HG03558 (cell line): ENCODE results near the gene RFC5.
A peak's percentile ranks its signal among the peaks of the same experiment; 100 is the strongest.

ENCODE experiments used
- ATAC-seq: cut with Tn5 transposase; IDR thresholded peaks from one replicate; pipeline ENCODE4 v1.9.1; 2021; ENCODE audit warnings: moderate number of reproducible peaks; ENCODE audit not compliant: unreplicated experiment; ENCODE audit errors: extremely low read depth

Gene RFC5

GRCh38 chr12:118046430-118046829 lies 29.9 kb downstream of the RFC5 start:
- no peak for ATAC-seq

DNA sequence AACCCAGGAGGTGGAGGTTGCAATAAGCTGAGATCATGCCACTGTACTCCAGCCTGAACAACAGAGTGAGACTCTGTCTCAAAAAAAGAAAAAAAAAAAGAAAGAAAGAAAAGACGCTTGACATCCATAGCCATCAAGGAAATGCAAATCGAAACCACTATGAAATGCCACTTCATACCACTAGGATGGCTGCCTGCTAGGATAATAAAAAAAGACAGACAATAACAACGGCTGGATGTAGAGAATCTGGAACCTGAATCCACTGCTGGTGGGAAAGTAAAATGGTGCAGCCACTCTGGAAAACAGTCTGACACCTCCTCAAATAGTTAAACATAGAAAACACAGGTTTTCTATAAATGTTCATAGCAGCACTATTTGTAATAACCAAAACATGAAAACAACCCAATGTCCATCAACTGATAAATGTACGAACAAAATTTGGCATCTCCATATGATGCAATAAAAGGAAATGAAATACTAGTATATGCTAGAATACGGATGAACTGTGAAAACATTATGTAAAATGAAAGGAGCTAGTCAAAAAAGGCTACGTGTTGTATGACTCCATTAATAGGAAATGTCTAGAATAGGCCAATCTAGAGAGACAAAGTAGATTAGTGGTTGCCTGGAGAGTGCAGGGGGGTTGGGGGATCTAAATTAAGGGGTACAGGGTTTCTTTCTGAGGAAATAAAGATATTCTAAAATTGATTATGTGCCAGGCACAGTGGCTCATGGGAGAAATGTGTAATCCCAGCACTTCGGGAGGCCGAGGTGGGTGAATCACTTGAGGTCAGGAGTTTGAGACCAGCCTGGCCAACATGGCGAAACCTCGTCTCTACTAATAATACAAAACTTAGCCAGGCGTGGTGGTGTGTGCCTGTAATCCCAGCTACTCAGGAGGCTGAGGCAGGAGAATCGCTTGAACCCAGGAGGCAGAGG lies 34.7 kb downstream of the RFC5 start:
- no peak for ATAC-seq

GRCh38 chr12:118052324-118053070 lies 36.0 kb downstream of the RFC5 start:
- ATAC-seq = no peak

DNA sequence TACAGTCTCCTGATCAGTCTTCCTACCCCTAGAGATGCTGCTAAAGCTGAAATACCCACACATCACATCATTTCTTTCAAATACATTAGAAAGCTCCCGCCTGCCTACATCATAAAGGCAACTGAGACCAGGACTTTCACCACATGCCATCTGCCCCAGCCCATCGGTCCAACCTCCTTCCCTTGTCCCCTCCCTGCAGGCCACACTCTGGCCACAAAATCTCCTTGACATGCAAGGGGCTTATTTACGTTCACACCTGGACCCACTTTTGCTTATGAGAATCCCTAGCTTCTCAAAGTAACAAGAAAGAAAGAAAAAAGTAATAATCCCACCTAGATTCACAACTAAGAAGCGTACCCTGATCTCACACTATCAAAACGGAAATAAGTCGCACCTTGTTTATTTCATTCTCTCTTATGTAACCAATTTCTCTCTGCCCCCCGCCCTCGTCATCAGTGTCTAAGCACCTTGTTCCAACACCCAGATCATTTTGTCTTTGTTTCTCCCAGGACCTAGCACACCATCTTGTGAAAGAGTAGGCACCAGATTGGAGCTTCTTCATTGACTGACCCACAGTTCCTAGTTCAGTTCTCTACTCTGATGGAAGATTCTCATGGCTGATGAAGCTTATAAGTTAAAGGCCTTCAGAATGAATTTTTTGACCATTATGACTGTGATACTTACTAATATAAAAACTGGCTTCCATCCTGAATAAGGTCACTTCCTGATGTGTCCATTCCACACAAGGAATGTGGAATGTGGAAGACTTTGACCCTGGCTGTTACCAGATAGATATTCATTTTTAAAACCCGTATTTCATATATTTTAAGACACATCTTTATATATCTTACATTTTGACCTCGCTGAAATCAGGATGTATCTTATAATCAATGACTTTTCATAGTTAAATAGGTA lies 36.8 kb downstream of the RFC5 start:
- ATAC-seq = no peak

- ATAC-seq = no peak
Measured at GRCh38 chr12:118055144-118055557, 38.6 kb downstream of the RFC5 start.

GRCh38 chr12:118055865-118056773 lies 39.6 kb downstream of the RFC5 start:
- no peak for ATAC-seq

- ATAC-seq = no peak
Measured at GRCh38 chr12:118058227-118058626, 41.7 kb downstream of the RFC5 start.

DNA sequence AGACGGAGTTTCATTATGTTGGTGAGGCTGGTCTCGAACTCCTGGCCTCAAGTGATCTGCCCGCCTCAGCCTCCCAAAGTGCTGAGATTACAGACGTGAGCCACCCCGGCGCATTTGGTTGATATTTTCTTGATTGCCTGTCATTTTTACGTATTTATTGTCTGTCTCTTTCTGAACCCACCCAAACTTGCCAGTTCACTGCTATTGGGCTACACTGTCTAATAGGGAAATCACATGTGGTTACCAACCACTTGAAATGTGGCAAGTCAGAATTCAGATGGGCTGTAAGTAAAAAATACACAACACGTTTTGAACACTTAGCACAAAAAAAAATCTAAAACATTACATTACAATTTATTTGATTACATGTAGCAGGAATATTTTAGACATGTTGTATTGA lies 42.4 kb downstream of the RFC5 start:
- ATAC-seq = no peak

DNA sequence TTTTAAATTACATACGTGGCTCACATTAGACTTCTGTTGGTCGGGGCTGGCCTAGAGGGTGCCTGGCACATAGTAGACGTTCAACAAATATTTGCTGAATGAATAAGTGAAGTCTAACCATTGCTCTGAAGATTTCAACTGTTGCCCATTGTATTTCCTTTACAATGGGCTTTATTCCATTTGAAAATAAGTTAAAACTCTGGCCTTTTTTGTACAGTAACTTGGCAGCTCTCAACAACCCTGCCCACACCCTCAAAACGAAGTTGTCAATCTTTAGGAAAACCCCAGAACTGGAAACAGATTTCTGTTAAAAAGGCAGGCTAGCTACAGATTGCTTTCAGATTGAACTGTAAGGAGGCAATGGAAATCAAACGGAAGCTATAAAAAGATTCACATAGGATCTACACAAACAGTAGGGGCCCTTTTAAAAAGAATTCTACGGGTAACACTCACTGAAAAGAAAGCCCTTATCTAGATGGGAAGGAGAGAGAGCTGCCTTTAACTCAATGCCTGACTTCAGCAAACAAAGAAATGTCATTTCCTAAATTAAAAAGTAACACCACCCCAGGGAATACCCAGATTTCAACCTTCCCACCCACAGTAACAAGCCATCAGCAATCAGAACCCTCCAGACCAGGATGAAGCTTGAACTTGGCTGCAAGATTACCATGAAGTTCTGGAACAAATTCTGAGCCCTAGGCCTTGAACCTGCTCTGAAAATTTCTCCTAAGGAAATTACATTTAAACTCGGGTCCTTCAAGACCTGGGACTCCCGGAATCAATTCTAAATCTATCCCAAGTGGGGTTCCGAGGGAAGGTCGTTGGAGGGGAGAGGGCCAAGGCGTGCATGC lies 43.1 kb downstream of the RFC5 start:
- no peak for ATAC-seq

DNA sequence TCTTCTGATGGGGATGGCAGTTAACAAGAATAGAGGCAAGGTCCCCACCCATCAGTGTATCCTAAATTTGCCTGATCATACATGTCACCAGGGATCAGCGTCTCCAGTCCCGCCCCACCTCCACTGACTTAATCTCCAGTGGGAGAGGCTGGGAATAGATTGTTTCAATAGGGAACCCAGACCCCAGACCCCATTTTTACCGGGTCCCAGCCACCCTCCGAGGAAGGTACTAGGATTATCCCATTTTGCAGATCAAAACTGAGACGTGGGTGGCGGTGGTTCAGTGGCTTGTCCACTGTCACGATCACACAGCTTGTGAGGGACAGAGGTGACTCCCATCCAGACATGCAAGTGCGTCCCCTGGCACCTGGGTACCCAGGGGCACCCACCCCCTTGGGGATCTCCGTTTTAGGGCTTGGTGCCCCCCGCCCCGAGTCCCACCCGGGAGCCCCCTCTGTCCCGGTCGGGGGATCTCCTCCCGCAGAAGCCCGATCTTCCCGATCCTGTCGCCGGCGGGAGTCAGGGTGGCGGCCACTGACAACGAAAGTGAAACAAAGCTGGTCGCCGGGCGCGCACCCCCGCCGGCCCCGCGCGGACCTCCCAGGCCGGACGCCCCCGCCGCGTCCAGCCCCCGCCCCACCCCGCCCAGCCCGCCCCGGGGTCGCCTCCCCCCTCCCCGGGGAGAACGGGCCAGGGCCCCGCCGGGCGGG lies 44.0 kb downstream of the RFC5 start:
- no peak for ATAC-seq

GRCh38 chr12:118061011-118061872 lies 44.7 kb downstream of the RFC5 start, which contains the start of gene WSB2:
Gene WSB2, minus strand, starts transcription at chr12:118061179. Its CDS starts 131 bp downstream, at chr12:118061048.
- no peak for ATAC-seq

DNA sequence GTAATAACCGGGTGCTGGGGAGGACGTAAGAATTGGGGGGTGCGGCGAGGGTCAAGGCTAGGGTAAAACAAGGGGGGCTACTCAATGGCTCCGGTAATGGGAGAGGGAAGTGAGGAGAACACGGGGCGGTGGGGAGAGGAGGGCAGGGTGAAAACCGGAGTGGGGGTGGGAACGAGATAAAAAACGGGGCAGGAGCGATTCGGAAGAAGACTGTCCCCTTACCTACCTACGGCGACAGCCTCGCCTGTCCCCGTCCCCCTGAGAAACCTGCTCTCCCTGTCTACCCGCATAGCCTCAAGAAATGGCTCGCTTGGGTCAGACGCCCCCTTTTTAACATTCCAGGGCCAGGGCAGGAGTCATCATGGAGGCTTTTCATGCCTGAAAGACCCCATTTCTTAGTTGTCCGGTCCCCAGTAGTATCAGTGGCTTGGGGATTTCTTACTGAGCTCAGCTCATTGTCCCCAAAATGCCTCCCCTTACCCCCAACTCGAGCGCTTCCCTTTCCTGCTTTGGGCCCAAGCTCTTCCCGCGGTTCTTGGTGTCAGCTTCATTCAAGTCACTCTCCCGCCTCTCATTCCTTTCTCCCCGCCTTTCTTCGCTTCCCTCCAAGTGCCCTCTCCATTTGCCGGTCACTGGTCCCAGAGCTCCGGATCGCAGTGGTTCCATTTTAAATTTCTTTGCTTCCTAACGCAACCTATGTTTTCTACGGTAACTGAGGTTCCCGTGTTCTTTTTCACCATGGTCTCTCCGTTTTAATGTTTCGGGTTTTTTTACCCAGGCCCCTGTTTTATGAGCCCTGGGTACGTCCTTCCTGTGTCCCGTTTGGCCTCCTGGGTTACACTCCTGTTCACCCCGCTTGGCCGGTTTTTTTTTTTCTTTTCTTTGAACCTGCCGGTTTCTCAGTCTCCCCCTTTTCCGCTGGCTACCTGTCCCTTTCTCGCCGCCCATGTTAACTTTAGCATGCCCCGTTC lies 45.7 kb downstream of the RFC5 start:
- ATAC-seq = no peak

- no peak for ATAC-seq
Measured at GRCh38 chr12:118063576-118064391, 47.3 kb downstream of the RFC5 start.

- ATAC-seq = peak; percentile 51
Measured at GRCh38 chr12:118064608-118065007, 48.1 kb downstream of the RFC5 start.

GRCh38 chr12:118065380-118065779 lies 48.9 kb downstream of the RFC5 start:
- ATAC-seq = no peak
